GM18867 (cell line): ENCODE measurements around the gene BCL7B.
A peak's percentile ranks its signal among the peaks of the same experiment; 100 is the strongest.
"Not testable (repeated sequence)": the region's sequence is repeated elsewhere in the genome, so short reads cannot be mapped to it uniquely, and the experiment has no call there.

Experiments used
- ATAC-seq: cut with Tn5 transposase; IDR thresholded peaks from one replicate; pipeline ENCODE4 v1.9.1; 2021; ENCODE audit warnings: mild to moderate bottlenecking, moderate library complexity; ENCODE audit not compliant: unreplicated experiment

The BCL7B gene

DNA sequence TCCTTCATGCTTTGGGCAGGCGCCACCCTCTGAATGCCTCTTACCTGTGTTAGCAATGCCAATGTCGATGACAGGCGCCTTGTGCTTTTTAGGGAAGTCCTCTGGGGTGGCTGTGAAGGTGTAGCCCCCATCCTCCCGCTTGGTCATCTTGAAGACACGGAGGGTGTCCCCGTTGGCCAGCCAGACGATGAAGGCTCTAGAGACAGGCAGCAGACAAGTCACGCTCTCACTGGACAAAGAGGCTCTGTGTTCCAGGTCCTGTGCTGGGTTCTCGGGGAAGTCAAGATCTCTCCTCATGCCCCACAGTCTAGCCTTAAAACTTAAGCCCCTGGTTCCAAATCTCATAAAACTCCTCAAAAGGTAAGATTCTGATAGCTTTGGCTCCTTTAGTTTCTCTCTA, 15.8 kb upstream of the BCL7B start:
- no peak for ATAC-seq

DNA sequence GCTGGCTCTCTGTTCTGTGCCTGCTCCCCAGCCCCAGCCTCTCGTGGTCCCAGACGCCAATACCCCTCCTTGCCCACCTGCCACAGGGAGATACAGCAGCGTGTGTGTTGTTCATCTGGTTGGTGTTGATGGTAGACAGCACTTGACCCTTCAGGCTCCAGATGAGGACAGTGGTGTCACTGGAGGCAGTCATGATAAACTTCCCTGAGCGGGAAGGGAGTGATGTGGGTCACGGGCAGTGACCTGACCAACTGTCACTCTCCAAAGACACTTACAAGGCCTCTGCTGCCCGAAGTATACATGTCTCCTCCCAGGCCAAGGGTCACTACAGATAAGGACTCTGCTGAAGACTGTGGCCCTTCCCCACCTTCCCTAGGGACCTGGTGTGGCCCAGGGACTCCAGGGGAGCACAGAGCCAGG, 15.3 kb upstream of the BCL7B start:
- no peak for ATAC-seq

GRCh38 chr7:73570977-73571376, 13.5 kb upstream of the BCL7B start:
- ATAC-seq, result no peak

DNA sequence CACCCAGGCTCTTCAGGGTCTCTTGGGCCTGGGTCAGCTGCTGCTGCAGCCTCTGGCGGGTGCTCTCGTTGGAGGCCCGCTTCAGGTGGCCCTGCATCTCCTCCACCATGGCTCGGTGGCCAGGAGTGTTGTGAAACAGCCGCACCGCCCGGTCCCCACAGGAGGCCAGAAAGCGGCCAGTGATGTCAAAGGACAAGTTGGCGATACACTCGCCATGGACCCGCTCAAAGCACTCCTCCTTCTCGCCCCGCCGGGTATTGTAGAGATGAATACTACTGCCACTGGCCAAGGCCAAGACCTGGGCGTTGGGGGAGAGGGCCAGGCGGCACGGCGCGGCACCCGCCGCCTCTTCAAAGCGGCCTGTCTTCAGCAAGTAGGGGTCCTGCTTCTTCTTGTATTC, 13.0 kb upstream of the BCL7B start:
- ATAC-seq, result no peak

GRCh38 chr7:73569042-73569608, 11.6 kb upstream of the BCL7B start:
- ATAC-seq, result no peak

DNA sequence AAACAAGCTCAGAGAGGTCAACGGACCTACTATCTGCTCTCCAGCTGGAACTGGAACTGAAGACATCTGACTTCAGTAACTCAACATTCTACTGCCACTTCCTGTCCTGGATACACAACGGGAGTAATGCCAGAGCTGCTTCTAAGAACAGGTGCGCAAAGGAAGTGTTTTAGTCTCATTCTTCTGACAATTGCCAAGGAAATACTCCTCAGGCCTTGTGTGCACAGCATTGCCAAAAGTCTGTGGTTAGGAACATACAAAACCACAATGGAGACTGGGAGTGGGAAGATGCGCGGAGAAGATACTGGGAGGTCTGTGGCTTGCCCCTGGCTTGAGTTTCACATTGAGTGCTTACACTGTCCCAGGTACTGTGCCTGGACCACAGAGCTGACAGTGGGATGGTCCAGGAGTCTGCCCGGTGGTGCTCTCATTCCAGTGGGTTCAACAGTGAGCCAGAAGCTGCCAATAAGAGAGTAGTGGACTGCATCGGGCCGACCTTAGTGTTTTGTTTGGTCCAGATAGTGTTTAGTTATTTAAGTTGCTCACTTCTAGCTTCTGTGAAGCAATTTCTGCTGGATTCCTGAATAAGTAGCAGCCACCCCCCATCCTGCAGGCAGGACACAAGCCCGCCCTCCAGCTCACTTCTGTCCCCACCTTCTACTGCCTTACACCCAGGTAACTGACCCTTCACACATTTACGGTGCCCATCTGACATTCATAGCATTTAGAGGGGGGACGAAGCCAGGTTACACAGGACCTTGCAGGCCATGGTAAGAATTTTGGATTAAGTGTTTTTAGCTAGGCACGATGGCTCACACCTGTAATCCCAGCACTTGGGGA, 10.6 kb upstream of the BCL7B start:
- no peak for ATAC-seq

DNA sequence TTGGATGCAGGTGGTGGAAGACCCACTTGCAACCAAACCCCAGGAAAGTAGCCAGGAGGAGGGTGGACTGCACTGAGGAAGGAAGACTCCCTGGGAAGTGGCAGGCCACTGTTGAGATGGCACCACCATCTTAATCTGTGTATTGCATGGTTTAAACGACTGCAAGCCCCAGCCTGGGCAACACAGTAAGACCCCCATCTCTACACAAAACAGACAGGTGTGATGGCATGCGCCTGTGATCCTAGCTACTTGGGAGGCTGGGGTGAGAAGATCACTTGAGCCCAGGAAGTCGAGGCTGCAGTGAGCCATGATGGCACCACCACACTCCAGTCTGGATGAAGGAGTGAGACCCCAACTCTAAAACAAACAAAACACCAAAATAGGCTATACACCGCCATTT, 9.7 kb upstream of the BCL7B start:
- ATAC-seq, result no peak

- ATAC-seq, result not testable (repeated sequence)
Measured at GRCh38 chr7:73566431-73566830, 8.9 kb upstream of the BCL7B start.

GRCh38 chr7:73565675-73566340, 8.3 kb upstream of the BCL7B start:
- ATAC-seq, result no peak

DNA sequence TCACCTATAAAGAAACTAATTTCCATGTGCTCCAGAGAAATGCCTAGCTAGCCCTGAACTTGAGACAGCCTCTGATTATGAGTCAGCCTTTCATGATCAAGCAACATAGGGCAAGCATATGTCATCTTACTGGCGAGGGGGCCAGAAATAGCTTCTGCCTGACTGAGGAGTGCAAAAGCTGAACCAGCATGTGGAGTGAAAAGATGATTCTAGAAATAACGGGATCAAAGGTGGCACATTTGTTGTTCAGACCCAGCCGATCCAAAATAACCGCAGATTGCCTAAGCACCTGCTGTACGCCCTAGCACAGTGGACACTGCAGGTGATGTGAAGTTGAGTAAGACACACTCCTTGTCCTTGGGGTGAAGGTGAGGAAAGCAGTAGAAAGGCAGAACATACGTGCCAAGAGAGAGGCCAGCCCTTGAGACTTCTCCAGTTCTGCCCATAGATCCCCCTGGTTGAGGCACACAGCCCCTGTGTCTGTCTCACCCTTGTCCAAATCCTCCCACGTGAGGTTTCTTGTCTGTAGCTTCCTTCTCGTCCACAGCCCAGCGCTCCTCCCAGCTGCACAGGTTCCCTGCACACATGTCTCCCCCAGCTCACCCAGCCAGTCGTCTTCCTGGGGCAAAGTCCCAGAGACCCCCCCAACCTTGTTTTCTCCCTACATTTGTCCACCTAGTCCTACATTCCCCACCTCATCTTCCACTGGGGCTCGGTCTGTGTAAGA, 2.8 kb upstream of the BCL7B start:
- ATAC-seq, result no peak

GRCh38 chr7:73557108-73557396, 438 bp downstream of the BCL7B start:
- peak; percentile 89 for ATAC-seq

- ATAC-seq, result no peak
Measured at GRCh38 chr7:73556208-73557107, 1.0 kb downstream of the BCL7B start.

DNA sequence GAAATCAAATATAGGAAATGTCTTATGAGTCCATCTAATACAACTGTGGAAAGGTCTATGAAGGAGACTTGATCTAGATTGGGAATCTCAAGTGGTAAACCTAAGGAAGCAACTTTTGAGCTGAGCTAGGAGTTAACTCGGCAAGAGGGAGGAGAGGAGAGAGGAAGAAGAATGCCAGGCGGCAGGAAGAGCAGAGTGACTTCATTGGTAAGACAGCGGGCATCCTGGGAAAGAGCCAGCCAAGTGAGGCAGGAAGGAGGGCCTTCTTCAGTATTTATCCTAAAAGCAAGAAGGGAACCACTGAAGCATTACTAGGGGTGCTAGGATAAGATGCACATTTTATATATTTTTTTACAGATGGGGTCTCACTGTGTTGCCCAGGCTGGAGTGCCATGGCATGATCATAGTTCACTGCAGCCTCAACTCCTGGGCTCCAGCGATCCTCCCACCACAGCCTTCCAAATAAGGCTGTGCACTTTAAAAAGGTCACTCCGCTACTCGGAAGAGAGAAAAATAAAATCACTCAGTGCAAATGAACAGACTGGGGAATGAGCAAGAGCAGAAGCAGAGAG, 2.0 kb downstream of the BCL7B start:
- ATAC-seq, result no peak

DNA sequence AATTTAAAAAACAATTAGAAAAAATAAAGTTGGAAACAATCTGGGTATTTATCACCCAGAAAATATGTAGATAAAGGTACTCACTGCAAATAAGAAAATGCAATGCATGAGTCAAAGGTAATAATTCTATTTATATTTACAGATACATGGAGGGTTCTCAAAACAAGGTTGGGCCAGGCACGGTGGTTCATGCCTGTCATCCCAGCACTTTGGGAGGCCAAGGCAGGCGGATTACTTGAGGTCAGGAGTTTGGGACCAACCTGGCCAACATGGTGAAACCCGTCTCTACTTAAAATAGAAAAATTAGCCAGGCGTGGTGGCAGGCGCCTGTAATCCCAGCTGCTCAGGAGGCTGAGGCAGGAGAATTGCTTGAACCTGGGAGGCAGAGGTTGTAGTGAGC, 7.4 kb downstream of the BCL7B start:
- ATAC-seq, result not testable (repeated sequence)

- no peak for ATAC-seq
Measured at GRCh38 chr7:73549176-73549575, 8.3 kb downstream of the BCL7B start.

DNA sequence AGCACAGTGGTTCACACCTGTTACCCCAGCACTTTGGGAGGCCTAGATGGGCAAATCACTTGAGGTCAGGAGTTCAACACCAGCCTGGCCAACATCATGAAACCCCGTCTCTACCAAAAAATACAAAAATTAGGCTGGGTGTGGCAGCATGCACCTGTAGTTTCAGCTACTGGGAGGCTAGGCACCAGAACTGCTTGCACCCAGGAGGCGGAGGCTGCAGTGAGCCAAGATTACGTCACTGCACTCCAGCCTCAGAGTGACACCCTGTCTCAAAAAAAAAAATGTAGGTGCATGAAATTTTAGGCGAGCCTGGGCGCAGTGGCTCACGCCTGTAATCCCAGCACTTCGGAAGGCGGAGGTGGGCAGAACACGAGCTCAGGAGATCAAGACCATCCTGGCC, 9.6 kb downstream of the BCL7B start:
- ATAC-seq, result no peak

DNA sequence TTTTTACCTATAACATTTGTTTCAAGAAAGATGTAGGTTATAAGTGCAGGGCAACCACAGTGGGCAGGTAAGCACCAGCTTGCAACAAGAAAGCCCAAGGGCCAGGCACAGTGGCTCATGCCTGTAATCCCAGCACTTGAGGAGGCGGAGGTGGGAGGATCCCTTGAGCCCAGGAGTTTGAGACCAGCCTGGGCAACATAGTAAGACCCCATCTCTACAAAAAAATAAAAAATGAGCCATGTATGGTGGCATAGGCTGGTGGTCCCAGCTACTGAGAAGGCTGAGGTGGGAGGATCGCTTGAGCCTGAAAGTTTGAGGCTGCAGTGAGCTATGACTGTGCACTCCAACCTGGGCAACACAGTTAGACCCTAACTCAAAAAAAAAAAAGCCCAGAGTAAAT, 12.8 kb downstream of the BCL7B start:
- ATAC-seq, result no peak

DNA sequence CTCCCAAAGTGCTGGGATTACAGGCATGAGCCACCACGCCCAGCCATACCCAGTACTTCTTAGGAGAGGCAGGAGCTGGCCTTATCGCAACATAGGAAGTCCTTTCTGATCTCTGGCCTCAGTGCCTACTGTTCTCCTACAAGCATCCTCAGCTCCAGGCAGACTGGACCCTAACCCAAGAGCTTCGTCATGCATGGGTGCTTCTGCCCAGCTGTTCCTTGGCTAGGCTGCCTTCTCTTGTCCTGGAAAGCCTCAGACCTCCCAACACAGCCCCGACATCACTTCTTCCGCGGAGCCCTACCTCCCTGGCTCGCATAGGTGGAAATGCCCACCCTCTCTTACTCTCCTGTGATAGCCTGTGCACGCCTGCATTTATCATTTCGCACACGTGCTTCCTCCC, 15.8 kb downstream of the BCL7B start:
- ATAC-seq, result no peak

- no peak for ATAC-seq
Measured at GRCh38 chr7:73539709-73540108, 17.8 kb downstream of the BCL7B start.

DNA sequence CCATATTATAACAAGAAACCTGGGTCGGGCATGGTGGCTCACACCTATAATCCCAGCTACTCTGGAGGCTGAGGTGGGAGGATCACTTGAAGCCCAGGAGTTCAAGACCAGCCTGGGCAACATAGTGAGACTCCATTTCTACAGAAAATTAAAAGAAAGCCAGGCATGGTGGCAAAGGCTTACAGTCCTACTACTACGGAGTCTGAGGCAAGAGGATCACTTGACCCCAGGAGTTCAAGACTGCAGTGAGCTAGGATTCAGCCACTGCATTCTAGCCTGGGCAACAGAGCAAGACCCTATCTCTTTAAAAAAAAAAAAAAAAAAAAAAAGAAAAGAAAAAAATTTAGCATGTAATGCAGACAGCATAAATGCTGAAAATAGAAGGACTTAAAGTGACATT, 19.0 kb downstream of the BCL7B start:
- ATAC-seq, result not testable (repeated sequence)
